GM10266 (cell line): Measurements from ENCODE around the gene MAPRE2.
A peak's percentile ranks its signal among the peaks of the same experiment; 100 is the strongest.

Source experiments
- DNase-seq: peaks from one replicate; pipeline ENCODE4 v3.0.0; 2012; ENCODE audit errors: extremely low spot score
- TF ChIP-seq, protein P1 (sequence below): IDR thresholded peaks from 2 replicates; pipeline ENCODE4 v1.5.1; 2012; ENCODE audit warnings: mild to moderate bottlenecking, low read depth; ENCODE audit not compliant: control insufficient read depth, insufficient read depth; ENCODE audit errors: missing control alignments

The MAPRE2 gene

DNA sequence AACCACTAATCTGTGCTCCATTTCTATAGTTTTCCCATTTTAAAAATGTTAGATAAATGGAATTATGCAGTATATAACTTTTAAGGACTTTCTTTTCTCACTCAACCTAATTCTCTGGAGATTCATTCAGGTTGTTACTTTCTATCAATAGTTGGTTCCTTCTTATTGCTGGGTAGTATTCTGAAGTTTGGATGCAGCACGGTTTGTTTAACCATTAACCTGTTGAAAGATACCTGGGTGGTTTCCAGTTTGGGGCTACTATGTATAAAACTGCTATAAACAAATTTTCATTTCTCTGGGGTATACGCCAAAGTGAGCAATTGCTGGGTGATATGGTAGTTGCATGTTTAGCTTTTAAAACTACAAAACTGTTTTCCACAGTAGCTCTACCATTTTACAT lies 39.1 kb upstream of the MAPRE2 start:
- TF ChIP-seq, protein P1, sequence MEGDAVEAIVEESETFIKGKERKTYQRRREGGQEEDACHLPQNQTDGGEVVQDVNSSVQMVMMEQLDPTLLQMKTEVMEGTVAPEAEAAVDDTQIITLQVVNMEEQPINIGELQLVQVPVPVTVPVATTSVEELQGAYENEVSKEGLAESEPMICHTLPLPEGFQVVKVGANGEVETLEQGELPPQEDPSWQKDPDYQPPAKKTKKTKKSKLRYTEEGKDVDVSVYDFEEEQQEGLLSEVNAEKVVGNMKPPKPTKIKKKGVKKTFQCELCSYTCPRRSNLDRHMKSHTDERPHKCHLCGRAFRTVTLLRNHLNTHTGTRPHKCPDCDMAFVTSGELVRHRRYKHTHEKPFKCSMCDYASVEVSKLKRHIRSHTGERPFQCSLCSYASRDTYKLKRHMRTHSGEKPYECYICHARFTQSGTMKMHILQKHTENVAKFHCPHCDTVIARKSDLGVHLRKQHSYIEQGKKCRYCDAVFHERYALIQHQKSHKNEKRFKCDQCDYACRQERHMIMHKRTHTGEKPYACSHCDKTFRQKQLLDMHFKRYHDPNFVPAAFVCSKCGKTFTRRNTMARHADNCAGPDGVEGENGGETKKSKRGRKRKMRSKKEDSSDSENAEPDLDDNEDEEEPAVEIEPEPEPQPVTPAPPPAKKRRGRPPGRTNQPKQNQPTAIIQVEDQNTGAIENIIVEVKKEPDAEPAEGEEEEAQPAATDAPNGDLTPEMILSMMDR = no peak
- no peak for DNase-seq

DNA sequence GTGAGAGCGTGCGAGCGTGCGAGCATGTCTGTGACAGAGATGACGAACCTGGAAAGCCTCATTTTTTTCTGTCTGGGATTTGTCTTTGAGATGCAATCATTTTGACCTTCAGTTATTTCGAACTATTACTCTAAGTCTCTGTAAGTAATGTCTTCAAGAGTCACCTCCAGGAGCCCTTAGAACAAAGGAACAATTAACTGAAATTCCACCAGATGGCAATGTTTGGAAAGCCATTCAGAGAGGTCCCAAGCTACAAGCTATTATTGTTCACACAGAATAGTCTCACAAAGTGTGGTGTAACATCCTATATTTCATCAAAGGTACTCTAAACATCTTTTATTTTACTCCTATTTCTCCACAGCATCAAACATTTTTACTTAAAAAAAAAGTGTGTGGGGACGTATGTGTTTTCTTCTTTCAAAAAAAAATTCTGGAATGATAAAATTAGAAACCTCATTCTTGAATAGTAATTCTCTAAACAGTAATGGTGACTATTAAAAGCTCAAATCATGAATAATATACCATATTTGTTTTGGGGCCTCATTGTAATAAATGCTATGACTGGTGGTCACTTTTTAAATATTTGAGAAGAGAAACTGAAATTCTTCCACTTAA lies 35.1 kb upstream of the MAPRE2 start:
- TF ChIP-seq, protein P1 = peak; percentile 45
- peak; percentile 47 for DNase-seq

DNA sequence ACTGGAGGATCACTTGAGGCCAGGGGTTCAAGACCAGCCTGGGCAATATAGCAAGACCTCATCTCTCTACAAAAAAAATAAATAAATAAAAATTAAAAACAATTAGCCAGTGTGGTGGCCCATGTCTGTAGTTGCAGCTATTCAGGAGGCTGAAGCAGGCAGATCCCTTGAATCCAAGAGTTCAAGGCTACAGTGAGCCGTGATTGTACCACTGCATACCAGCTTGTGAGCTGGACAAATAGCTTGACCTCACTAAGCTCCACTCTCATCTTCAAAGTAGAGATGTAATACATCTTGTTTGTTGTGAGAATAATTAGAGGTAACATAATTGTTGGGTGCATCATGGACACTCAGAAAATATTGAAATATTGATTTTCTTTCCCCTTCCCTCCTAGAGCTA lies 31.1 kb upstream of the MAPRE2 start:
- TF ChIP-seq, protein P1 = no peak

DNA sequence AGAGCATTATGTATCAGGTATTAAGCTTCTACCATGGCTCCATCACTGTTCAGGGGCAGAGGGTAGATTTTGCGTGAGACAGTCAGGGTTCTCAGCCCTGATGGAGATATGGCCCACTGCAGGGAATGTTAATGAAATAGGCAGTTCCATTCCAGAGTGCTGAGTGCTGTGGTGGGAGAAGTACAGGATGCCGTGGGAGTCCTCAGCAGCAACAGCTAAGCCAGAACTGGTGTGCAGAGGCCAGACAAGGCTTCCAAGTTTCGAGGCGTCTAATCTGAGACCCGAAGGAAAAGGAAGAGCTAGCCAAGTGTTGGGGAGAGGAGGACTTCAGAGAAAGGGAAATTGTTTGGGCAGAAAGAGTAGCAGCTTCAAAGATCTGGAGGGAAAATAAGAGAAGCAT lies 30.2 kb upstream of the MAPRE2 start:
- DNase-seq = no peak
- TF ChIP-seq, protein P1 = no peak

More for the DNA sequence above, 31.1 kb upstream of the MAPRE2 start:
- DNase-seq = no peak

DNA sequence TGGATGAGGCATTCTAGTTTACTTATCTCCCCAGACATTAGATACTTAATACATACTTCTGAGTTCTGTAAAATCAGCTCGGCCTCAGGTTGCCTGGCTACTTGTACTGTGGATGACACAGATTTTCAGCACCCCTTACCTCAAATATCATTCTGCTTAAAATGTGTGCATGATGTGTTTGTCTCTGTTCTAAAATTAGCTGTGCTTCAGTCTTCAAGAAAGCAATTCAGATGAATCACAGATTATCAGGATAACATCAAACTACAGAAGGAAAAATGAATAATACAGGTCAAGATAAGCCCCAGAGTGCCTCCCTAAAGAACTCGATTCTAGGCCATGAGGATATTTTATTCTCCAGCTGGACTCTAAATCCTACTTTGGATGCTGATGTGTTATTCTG lies 21.3 kb upstream of the MAPRE2 start:
- DNase-seq = no peak
- TF ChIP-seq, protein P1 = no peak

DNA sequence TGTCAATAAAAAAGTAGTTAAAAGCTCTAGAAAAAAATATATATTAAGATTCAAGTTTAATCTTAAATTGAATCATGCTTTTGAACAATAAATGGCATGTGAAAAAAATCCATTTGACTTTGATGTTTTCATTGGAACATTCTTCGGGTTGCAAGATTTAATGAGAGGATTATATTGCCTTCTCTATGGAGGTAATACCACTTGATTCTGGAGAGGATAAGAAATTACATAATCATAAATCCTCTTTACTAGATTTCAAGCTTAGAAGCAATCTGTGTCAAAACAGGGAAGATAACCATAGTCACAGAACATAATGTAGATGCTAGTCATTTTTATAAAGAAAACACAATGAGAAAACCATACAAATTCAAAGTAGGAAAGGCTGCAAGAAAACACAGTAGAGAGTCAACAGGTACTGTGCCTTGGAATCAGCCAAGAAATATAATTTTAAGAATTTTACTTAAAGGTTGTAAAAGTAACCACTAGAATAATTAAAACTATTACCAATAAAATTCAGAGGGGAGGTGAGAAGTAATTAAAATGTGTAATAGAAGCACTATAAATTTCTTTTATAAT lies 18.7 kb upstream of the MAPRE2 start:
- TF ChIP-seq, protein P1 = no peak
- no peak for DNase-seq

DNA sequence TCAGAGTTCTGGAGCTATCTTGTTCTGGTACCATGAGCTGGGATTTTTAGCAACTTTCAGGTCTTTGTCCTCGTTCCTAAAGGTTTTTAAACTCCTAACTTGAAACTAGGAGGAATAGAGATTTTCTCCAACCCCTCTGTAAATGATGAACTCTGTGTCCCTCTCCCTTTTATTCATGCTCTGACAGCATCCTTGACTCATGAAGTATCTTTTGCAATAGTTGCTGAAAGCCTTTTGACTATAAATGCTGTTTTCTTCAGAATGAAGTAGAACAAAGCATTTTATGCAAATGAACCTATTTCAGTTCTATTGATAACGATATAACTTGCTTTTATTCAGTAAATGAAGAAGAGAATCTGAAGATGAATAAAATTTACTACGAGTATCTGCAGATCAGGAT lies 17.0 kb upstream of the MAPRE2 start:
- TF ChIP-seq, protein P1 = no peak
- no peak for DNase-seq
